Dermis blood vessel endothelial cell (primary cell): Measurements from ENCODE around the gene SP2. TPM values are rescaled to one million over a fixed set of nuclear protein-coding genes. Genes with fewer than 3 reads are reported as not detected.

Experiments
- total RNA-seq: library from RNA; depleted of rRNA; stranded (reverse); fragments of >200 nt; gene quantifications from 2 replicates; pipeline ENCODE4 v1.2.3, GENCODE V29; 2014

Gene SP2
- total RNA-seq, 1 donor from 2014 or later, result 1.7 TPM

Other genes starting within 250 kb of the SP2 start
- 394 and 596 TPM in 2 replicates for gene KPNB1, start 246.3 kb upstream of the SP2 start, total RNA-seq
- 14.8 and 20.2 TPM in 2 replicates for gene TBKBP1, start 202.1 kb upstream of the SP2 start, total RNA-seq
- gene TBX21, start 163.0 kb upstream of the SP2 start, total RNA-seq, result not detected in 2 replicates
- 8.9 and 11.6 TPM in 2 replicates for gene OSBPL7, start 74.4 kb upstream of the SP2 start, total RNA-seq
- gene MRPL10, start 64.7 kb upstream of the SP2 start, total RNA-seq, result 19.9 and 26.0 TPM in 2 replicates
- gene LRRC46, start 64.6 kb upstream of the SP2 start, total RNA-seq, result 0.05 TPM in 1 of 2 replicates, not detected in the other
- gene SCRN2, start 55.0 kb upstream of the SP2 start, total RNA-seq, result 44.3 and 74.2 TPM in 2 replicates
- 3.1 and 4.8 TPM in 2 replicates for gene SP6, start 45.1 kb upstream of the SP2 start, total RNA-seq
- 36.4 and 43.0 TPM in 2 replicates for gene PNPO, start 45.3 kb downstream of the SP2 start, total RNA-seq
- not detected in 2 replicates for gene PRR15L, start 61.6 kb downstream of the SP2 start, total RNA-seq
- gene CDK5RAP3, start 74.9 kb downstream of the SP2 start, total RNA-seq, result 48.0 and 76.6 TPM in 2 replicates
- 3.8 and 6.5 TPM in 2 replicates for gene COPZ2, start 141.6 kb downstream of the SP2 start, total RNA-seq
- 95.1 and 209 TPM in 2 replicates for gene NFE2L1, start 152.1 kb downstream of the SP2 start, total RNA-seq
- gene CBX1, start 205.2 kb downstream of the SP2 start, total RNA-seq, result 65.7 and 81.3 TPM in 2 replicates
- gene SNX11, start 211.5 kb downstream of the SP2 start, total RNA-seq, result 14.0 and 15.9 TPM in 2 replicates